Stimulated activated CD8-positive, alpha-beta memory T cell treated with anti-CD3 and anti-CD28 coated beads, Interleukin-4, amount 100 ng/mL, for 1 hour (primary cell): ENCODE data around the gene APOBEC2.

ENCODE experiments used
- DNase-seq, 2 donors: peaks; one replicate each; pipeline ENCODE4 v3.0.0-alpha.2; 2020; ENCODE audit warnings: low read depth in 2 of 2, low spot score in 1 of 2

Gene APOBEC2

DNA sequence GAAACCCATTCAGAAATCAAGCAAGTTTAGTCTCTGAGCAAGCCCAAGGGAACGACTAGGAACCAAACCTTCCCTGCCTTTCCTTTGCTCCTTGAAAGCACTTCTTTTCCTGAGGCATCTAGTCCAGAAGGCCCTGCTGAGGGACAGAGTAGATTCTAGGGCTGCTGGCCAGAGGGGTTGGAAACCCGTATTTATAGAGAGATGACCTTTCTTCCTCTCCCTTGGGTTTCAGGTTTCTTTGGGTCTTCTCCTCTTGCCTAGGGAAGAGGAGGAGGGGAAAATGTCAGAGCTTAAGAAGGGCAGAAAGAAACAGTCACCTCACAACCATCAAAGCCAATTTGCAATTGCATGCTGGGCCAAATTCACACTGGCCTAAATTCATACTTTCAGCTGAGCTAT, 5.8 kb downstream of the APOBEC2 start:
- DNase-seq, result no peak

DNA sequence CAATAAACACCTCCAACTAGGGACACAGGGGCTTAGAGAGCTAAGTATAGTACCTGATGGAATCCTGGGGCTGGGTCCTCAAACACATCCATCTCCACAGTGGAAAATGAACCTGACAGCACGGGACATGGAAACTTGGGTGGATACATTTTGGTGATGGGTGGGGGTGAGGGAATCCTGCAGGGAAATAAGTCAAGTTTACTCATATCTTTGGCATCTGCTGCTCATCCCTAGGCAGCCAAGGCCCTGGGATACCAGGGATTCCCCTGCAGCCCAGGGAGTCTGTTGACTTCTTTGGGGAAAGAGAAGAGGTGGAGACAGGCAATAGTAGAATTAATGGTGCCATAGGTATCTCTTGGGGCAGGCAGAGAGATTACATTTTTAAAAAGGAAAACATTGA, 6.6 kb downstream of the APOBEC2 start:
- no peak for DNase-seq

DNA sequence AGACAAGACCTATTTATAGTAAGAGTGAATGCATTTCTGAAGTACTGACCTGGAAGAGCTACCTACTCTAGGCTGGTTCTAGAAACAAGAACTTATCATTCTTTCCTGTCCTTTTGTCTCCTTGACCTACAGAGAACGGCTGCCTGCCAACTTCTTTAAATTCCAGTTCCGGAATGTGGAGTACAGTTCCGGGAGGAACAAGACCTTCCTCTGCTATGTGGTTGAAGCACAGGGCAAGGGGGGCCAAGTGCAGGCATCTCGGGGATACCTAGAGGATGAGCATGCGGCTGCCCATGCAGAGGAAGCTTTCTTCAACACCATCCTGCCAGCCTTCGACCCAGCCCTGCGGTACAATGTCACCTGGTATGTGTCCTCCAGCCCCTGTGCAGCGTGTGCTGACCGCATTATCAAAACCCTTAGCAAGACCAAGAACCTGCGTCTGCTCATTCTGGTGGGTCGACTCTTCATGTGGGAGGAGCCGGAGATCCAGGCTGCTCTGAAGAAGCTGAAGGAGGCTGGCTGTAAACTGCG, 8.3 kb downstream of the APOBEC2 start:
- no peak for DNase-seq

DNA sequence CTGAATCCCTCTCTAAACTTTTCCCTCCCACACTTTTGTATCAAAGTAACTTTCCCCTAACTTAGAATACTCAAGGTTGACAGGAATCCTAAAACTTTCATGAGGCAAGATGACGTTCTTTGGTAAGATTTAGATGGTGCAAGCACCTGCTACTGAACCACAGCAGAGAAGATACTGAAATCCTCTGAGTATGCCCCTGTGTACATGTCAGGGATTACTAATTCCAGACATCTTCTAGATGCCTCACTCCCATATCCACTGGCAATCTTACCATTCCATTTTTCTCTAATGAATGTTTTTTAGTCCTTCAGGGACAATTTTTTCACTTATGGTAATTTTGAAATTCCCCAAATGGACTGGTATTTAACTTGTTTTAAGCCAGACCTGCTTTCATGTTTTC, 9.1 kb downstream of the APOBEC2 start:
- DNase-seq, result no peak

DNA sequence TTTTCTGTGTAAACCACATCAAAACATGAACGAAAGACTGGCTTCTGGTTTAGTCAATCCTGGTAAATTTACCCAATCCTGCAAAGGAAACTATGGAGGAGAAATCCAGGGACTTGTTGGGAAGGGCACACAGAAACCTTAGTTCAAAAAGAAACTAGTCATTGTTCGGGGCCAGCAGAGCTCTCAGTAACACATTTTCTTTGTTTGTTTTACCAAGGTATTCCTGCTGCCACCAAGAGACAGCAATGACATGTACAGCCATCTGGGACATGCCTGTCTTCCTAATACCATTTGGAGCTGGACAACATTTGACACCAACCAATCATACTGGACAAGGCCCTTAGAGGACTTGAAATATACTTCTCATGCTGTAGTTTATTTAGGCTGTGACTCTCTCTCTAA, 10.9 kb downstream of the APOBEC2 start:
- no peak for DNase-seq

DNA sequence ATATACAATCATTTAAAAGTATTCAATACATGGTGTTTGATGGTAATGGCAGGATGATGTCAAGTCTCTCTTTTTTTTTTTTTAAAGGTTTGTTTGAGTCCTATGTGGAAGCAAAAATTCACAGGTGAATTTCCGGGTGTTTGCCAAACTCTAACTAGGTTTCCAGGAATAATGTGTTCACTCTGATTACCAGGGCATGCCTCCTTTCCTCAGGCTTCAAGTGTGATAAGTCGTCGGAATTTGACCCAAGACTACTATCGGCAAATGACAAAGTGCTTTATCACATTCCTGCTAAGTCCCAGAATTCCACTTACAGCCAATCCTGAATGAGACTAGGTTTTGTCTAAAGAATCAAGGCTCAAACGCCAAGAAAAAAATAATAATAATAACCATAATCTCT, 11.8 kb downstream of the APOBEC2 start:
- DNase-seq, result no peak

DNA sequence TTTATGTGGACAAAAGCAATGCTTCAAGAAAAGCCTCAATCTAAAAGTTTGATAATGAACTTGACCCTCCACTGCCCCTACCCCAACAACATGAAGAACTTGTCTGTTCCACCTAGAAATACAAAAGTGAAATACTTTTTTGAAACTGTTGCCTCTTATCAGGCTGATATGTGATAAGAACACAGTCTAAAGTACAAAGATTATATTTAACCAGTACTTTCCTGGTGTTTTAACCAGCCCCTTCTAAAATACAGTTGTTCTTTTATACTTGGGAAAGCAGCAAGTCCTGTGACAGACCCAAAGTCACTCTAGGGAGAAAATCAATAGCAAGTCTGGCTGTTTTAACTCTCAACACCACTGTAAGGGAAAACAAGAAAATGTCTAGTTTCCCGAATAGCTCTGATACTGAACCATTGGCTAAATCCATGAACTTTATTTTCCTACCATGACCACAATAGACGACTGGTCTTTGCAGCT, 12.6 kb downstream of the APOBEC2 start:
- no peak for DNase-seq

DNA sequence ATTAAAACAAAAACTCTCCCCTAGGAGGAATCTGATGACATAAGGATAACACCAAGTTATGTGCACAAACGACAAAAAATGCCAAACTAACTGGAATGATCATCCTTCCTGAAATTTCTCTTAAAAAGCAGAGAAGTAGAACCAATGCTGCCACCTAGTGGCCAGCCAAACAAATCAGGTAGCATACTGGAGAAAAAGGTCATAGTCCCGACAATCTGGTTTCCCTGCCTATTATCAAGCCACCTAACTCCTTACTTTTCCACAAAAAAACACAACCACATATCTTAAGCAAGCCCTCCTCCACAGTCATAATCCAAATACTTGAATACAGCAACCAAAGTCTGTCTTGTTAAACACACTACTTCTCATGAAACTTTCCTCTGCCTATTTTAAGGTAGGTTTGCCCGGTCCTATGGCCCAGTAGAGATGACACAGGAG, 13.9 kb downstream of the APOBEC2 start:
- DNase-seq, result peak; percentile 13 to 41

DNA sequence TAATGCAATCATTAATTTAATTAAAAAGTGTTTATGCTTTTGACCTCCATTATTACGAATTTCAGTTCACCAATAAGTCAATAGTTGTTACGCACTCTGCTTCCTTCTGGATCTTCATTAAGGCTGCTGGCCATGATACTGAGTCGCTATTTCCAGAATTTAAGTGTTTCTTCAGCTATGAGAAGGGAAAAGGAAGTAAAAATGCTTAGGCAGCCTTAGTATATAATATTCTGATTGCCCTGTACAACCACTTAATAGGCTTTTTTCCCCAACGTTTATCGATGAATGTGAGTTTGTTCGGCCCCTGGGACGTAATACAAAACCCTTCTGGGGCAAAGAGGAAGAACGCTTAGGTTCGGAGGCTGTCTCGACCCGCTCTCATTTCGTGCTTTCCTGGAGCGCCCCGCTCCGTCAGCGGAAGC, 18.5 kb downstream of the APOBEC2 start:
- no peak for DNase-seq

DNA sequence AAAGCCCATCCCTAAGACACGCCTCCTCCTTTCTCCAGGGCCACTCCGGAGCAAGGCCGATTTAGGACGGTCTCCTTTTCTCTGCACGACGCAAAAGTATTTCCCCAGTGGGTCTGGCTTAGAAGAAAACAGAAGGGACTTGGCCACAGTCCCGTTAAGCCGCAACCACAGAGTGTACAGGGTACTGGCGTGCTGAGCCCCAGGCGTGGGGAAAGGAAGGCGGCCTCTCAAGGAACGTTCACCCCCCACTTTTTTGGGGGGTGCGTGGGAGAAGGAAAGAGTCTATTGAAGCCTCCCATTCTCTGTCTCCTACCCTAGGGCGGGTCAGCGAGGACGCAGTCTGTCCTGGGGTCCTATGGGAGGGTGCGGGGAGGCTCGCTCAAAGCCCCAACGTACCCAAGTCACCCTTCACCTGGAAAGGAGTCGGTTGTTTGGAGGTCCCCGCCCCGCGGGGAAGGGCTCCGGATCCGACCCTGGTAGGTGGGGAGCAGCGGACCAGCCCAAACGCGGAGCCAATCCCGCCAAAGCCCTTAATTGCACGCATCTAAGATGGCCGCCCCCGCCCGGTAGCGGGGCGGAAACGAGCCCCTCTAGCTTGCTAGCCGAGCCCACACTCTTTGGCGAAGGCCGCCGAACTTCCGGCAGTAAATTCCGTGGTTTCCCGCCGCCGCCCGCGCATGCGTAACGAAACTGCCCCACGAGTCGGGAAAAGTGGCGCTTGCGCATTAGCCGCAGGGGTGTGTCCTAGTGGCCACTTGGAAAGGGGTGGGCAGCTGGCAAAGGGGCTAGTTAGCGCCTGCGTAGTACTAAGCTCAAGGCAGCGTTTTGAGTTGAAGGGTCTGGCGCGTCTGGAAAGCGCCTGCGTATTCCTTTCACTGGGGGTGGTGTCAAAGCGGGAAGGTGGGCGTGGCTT, 19.2 kb downstream of the APOBEC2 start, which contains the start of gene OARD1:
Gene OARD1, minus strand, starts transcription at position 434 of the 913 bp plus-strand sequence. CDS start 722 bp downstream, outside the sequence.
- peak; percentile 99 to 100 for DNase-seq

DNA sequence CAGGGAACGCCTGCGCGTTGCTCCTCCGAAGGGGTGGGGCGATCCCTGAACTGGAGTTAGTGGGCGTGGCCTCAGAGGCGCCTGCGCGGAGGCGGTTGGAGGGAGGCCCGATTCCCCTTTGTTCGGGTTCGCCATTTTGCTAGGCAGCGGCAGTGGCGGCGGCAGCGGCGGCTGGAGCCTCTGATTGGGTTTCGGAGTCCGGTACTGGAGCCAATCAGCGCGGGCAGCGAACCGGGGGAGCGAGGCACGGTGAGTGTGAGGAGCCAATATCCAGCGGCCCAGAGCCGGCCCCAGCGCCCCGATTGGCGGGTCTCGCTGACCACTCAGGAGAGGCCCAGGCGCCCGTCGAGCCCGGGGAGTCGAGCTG, 19.8 kb downstream of the APOBEC2 start, which contains the start of gene NFYA:
Gene NFYA, plus strand, starts transcription at position 139 of the 367 bp plus-strand sequence. CDS start 6,116 bp downstream, outside the sequence.
- peak in 1 of 2 donors; percentile 100 for DNase-seq

DNA sequence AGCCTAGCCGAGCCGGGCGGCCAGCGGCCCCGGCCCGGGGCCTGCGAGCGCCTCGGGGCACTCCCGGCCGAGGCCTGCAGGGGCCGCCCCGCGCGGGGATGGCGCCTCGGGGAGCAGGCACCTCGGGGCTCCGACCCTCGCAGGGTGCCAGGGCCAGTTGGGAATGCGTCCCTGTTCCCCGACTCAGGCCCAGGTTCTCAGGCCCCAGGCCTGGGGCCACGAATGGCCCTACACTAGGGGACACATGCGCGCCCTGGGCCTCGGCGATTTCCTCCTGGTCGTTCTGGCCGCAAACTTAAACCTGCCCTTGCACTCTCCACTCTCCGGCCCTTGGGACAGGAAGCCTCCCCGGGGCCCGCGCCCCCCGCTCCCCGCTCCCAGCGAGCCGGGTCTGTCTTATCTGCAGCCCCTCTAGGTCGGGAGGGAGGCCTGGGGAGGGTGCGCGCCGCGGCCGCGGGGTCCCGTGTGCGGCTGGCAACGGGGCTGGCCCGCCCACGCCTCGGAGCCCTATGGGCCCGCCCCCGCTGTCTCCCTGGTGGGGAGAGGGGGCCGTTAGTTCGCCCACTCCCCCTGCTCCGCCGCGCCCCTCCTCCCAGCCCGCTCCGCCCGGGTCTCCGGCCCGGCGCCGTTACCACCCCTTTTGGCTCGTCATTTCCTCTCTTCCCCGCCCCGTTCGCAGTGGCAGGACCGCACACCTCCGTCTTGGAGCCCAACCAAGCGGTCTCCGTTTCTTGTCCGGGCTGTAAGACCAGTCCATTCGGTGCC, 20.4 kb downstream of the APOBEC2 start:
- DNase-seq, result peak; percentile 55 to 65

DNA sequence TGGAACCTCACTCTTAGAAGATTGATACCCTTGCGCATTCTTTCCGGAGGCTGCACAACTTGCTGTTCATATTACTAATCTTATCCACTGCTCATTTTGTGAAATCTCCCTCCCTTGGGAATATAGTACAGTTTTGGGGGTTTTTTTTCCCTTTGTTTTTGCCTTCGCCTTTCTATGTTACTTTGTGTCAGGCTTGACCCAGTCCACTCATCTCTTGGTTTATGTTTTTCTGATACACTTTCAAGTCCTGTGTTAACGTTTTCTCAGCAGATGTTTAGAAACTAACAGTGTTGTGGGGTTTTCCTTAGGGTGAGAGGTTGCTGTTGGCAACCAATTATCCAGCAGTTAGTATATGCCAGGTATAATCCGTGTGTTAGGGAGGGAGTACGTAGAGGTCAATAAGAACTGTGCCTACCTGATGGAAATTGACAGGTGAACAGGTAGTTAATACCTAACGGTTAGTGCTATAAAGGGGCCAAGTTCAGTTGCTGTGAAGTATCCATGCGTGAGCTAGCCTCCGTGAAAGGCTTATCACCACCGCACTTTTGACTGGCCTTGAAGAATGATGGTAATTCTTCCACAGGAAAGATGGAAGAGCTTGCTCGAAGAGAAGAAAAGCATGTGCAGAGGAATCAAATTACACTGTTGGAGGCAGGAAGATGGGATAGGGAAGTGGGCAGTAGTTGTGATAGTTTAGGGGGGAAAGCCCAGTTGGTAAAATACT, 21.1 kb downstream of the APOBEC2 start:
- DNase-seq, result no peak

DNA sequence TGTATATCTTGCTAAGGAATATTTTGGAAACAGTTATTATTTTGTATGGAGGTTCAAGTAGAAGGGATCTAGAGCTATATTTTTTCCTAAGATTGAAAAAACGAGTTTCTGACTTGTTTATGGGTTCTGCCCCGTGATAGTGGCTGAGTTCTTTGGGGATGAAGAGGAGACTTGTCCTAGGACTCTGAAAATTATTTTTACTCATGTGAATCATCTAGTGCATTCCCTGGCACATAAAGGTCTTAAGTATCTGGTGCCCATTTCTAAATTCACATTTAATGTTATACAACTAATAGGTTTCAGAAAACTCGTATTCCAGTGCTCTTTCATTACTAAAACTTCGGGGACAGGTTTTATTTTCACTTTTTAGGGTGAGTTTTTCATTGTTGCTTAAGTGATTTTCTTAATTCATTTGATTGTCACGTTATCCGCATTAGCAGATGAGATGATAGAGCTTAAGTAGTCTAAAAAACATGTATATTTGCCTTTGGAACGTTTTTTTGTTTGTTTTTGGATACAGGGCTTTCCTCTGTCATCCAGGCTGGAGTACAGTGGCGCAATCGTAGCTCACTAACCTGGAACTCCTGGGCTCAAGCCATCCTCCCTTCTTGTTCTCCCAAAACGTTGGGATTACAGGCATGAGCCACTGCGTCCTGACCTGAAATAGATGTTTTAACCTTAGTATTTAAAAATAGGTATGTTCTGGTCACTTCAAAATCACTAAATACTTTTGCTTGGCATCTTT, 21.9 kb downstream of the APOBEC2 start:
- DNase-seq, result no peak

DNA sequence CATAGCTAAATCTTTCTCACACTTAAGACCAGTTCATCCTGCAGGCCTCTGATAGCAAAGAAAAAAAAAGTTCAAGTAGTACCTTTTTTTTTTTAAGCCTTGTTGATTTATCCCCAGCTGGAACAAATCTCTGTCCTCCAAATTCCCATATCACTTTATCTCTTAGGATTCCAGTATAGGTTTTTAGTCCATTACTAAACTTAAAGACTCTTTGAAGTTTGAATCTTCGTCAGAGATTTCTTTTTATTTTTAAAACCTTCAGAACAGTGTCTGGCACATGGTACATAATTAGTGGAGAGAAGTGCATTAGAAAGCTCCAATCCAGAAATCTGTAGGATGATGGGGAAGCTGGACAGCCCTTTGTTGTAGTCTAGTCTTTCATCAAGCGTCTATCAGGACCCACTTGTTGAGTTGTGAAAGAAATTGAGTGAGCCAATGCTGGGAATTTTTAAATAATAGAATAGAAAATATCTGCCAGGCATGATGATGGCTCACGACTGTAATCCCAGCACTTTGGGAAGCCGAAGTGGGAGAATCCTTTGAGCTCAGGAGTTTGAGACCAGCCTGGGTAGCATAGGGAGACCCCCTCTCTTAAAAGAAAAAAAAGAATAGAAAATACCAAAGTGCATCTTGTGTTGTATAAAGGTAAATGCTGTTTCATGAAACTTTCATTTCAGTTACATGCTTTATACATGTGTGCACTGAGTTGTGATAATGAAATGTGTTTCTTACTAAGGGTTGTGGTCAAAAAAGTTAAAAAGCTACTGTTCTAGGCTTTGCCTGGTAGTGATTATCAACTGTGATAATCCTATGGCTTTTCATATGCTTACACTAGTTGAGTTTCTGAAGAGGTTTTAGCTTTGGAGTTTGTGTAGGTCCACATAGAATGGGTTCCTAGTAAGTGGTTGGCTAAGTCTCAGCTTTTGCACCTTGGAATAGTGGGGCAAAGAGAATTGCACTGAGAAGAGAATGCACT, 22.9 kb downstream of the APOBEC2 start:
- DNase-seq, result no peak

DNA sequence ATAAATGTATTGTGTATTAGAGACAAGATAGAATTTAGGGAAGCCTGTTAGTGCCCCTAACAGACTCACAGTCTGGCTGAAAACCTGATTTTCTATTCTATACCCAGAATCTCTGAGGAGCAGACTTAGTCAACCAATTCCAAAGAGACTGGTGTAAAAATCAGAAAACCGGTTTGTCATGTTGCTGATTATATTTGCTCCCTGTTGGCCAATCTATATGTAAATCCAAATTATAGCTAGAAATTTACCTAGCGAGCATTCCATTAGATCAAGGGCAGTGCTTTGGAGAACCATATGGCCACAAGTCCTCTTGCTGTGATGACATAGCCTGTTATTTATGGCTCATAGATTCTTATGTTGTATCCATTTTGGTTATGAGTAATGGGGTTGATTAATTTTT, 24.5 kb downstream of the APOBEC2 start:
- no peak for DNase-seq

DNA sequence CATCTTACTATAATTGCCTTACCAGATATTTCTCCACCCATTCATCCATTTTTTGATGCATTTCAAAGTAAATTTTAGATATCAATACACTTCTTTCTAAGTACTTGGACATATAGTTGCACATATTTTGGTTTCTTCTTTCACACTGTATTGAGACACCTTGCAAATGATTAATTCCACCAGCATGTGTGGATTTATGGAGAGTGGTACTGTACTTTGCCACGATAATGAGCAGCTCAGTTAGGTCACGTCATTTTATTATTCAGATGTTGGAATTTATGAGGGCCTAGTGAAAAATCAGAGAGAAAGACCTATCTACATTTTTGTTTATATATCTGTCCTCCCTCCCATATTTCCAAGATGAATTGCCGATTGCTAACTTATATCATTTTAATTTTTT, 25.1 kb downstream of the APOBEC2 start:
- no peak for DNase-seq

DNA sequence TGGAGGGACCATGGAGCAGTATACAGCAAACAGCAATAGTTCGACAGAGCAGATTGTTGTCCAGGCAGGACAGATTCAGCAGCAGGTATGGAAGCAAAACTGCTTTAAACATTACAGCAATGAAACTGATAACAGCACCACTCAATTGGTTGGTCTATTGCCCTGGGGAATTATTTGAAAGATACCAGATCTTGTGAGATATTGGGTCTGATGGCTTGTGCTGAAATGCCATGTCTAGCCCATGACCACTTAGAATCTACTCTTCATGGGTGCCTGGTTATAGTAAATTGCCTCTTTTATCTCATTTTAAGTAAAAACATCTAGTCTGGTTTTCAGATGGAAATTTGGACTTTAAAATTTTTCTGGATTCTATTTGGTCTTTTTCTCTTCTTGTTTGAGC, 26.1 kb downstream of the APOBEC2 start:
- no peak for DNase-seq

DNA sequence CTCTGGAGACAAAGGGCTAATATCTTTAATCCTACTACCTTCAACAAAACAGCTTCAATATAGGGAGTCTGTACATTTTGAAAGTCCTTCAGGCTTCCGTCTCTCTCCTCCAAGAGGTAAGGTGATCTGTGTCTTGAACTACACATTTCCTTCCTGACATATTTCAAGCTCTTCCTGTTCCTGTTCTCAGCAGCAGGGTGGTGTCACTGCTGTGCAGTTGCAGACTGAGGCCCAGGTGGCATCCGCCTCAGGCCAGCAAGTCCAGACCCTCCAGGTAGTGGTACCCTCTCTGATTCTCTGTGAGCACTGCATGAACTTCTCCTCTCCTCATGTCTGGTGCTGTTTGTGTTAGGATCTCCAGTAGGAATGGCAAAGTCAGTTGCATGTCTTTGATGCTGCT, 27.6 kb downstream of the APOBEC2 start:
- no peak for DNase-seq
